ENCODE results near the gene HS3ST2.
"Not testable (repeated sequence)": the region's sequence is repeated elsewhere in the genome, so short reads cannot be mapped to it uniquely, and the experiment has no call there.

HS3ST2 gene

GRCh38 chr16:22938647-22939046 lies 124.7 kb downstream of the HS3ST2 start:
- Mint-ChIP-seq H3K27ac (no peak overlapping the region), H3K4me3 (no peak overlapping the region), H3K4me1 (ENCODE audit: low read depth) (no peaks in the 10 kb centered on the region), H3K27me3 (ENCODE audit: low read depth) (peaks cover 3% of the 10 kb centered on the region), H3K9me3 (no peaks in the 10 kb centered on the region), H3K36me3 (ENCODE audit: low read depth) (no peaks in the 10 kb centered on the region)
- no peak for DNase-seq (ENCODE audit: low spot score)

GRCh38 chr16:22939744-22940363 lies 125.9 kb downstream of the HS3ST2 start:
- H3K27ac Mint-ChIP-seq; DNase-seq (ENCODE audit: low spot score); H3K36me3 Mint-ChIP-seq (ENCODE audit: low read depth); H3K4me1 Mint-ChIP-seq (ENCODE audit: low read depth); H3K4me3 Mint-ChIP-seq; H3K27me3 Mint-ChIP-seq (ENCODE audit: low read depth); H3K9me3 Mint-ChIP-seq: not testable (repeated sequence)

GRCh38 chr16:22941970-22942501 lies 128.1 kb downstream of the HS3ST2 start:
- H3K27me3 Mint-ChIP-seq (ENCODE audit: low read depth), result peaks cover 18% of the 10 kb centered on the region

GRCh38 chr16:22942811-22943210 lies 128.8 kb downstream of the HS3ST2 start:
- H3K9me3 Mint-ChIP-seq, result no peaks in the 10 kb centered on the region
- no peaks in the 10 kb centered on the region for H3K36me3 Mint-ChIP-seq (ENCODE audit: low read depth)
- H3K27me3 Mint-ChIP-seq (ENCODE audit: low read depth), result peaks cover 24% of the 10 kb centered on the region
- no peak overlapping the region for H3K27ac Mint-ChIP-seq
- no peak for DNase-seq (ENCODE audit: low spot score)
- no peaks in the 10 kb centered on the region for H3K4me1 Mint-ChIP-seq (ENCODE audit: low read depth)
- no peak overlapping the region for H3K4me3 Mint-ChIP-seq

More at GRCh38 chr16:22941970-22942501, 128.1 kb downstream of the HS3ST2 start:
- Mint-ChIP-seq H3K4me3 (no peak overlapping the region), H3K27ac (no peak overlapping the region), H3K9me3 (no peaks in the 10 kb centered on the region), H3K36me3 (ENCODE audit: low read depth) (no peaks in the 10 kb centered on the region), H3K4me1 (ENCODE audit: low read depth) (no peaks in the 10 kb centered on the region)
- DNase-seq (ENCODE audit: low spot score), result no peak

GRCh38 chr16:22945361-22945760 lies 131.4 kb downstream of the HS3ST2 start:
- Mint-ChIP-seq H3K27me3 (ENCODE audit: low read depth) (peaks cover 37% of the 10 kb centered on the region), H3K4me3 (no peak overlapping the region), H3K9me3 (no peaks in the 10 kb centered on the region), H3K4me1 (ENCODE audit: low read depth) (peaks cover 4% of the 10 kb centered on the region), H3K27ac (no peak overlapping the region), H3K36me3 (ENCODE audit: low read depth) (no peaks in the 10 kb centered on the region)
- DNase-seq (ENCODE audit: low spot score), result no peak

GRCh38 chr16:22946433-22946832 lies 132.5 kb downstream of the HS3ST2 start:
- Mint-ChIP-seq H3K9me3 (no peaks in the 10 kb centered on the region), H3K4me1 (ENCODE audit: low read depth) (peaks cover 4% of the 10 kb centered on the region), H3K36me3 (ENCODE audit: low read depth) (no peaks in the 10 kb centered on the region), H3K27ac (no peak overlapping the region), H3K27me3 (ENCODE audit: low read depth) (peaks cover 39% of the 10 kb centered on the region), H3K4me3 (no peak overlapping the region)
- no peak for DNase-seq (ENCODE audit: low spot score)

- no peaks in the 10 kb centered on the region for H3K36me3 Mint-ChIP-seq (ENCODE audit: low read depth)
- H3K27me3 Mint-ChIP-seq (ENCODE audit: low read depth), result peaks cover 41% of the 10 kb centered on the region
- H3K4me1 Mint-ChIP-seq (ENCODE audit: low read depth), result peaks cover 4% of the 10 kb centered on the region
- H3K4me3 Mint-ChIP-seq, result peak overlapping the region; percentile 30
- H3K27ac Mint-ChIP-seq, result no peak overlapping the region
- DNase-seq (ENCODE audit: low spot score), result no peak
- H3K9me3 Mint-ChIP-seq, result no peaks in the 10 kb centered on the region
These were observed 134.2 kb downstream of the HS3ST2 start for GRCh38 chr16:22948058-22948602.

- Mint-ChIP-seq H3K36me3 (ENCODE audit: low read depth) (no peaks in the 10 kb centered on the region), H3K27ac (no peak overlapping the region), H3K4me1 (ENCODE audit: low read depth) (peaks cover 4% of the 10 kb centered on the region), H3K9me3 (no peaks in the 10 kb centered on the region), H3K27me3 (ENCODE audit: low read depth) (peaks cover 39% of the 10 kb centered on the region), H3K4me3 (peak overlapping the region; percentile 30)
- peak; percentile 51 for DNase-seq (ENCODE audit: low spot score)
These were observed 134.8 kb downstream of the HS3ST2 start for GRCh38 chr16:22948603-22949368.

GRCh38 chr16:22955461-22956070 lies 141.6 kb downstream of the HS3ST2 start:
- no peak overlapping the region for H3K27ac Mint-ChIP-seq
- H3K4me3 Mint-ChIP-seq, result no peak overlapping the region
- no peak for DNase-seq (ENCODE audit: low spot score)
- H3K27me3 Mint-ChIP-seq (ENCODE audit: low read depth), result peaks cover 11% of the 10 kb centered on the region
- no peaks in the 10 kb centered on the region for H3K4me1 Mint-ChIP-seq (ENCODE audit: low read depth)
- H3K36me3 Mint-ChIP-seq (ENCODE audit: low read depth), result no peaks in the 10 kb centered on the region
- H3K9me3 Mint-ChIP-seq, result no peaks in the 10 kb centered on the region

- no peaks in the 10 kb centered on the region for H3K9me3 Mint-ChIP-seq
- peaks cover 5% of the 10 kb centered on the region for H3K27me3 Mint-ChIP-seq (ENCODE audit: low read depth)
- DNase-seq (ENCODE audit: low spot score), result no peak
- no peaks in the 10 kb centered on the region for H3K4me1 Mint-ChIP-seq (ENCODE audit: low read depth)
- no peak overlapping the region for H3K4me3 Mint-ChIP-seq
- H3K36me3 Mint-ChIP-seq (ENCODE audit: low read depth), result no peaks in the 10 kb centered on the region
- no peak overlapping the region for H3K27ac Mint-ChIP-seq
These were observed 147.2 kb downstream of the HS3ST2 start for GRCh38 chr16:22961206-22961605.

- Mint-ChIP-seq H3K4me1 (ENCODE audit: low read depth) (no peaks in the 10 kb centered on the region), H3K36me3 (ENCODE audit: low read depth) (no peaks in the 10 kb centered on the region), H3K4me3 (no peak overlapping the region), H3K27ac (no peak overlapping the region), H3K9me3 (no peaks in the 10 kb centered on the region), H3K27me3 (ENCODE audit: low read depth) (peaks cover 5% of the 10 kb centered on the region)
- no peak for DNase-seq (ENCODE audit: low spot score)
These were observed 148.9 kb downstream of the HS3ST2 start for GRCh38 chr16:22962905-22963304.
